Measurements from ENCODE around the gene SYNGR1.
"Not testable (repeated sequence)": the region's sequence is repeated elsewhere in the genome, so short reads cannot be mapped to it uniquely, and the experiment has no call there.

SYNGR1 gene

GRCh38 chr22:39411828-39412365, 62.1 kb downstream of the SYNGR1 start:
- DNase-seq: not testable (repeated sequence)

- DNase-seq: not testable (repeated sequence)
These were observed 63.4 kb downstream of the SYNGR1 start for GRCh38 chr22:39413204-39413603.

GRCh38 chr22:39414377-39414776, 64.6 kb downstream of the SYNGR1 start:
- no peak for DNase-seq

- DNase-seq: no peak
These were observed 65.1 kb downstream of the SYNGR1 start for GRCh38 chr22:39414886-39415285.

GRCh38 chr22:39415506-39415905, 65.7 kb downstream of the SYNGR1 start:
- DNase-seq: no peak

GRCh38 chr22:39416319-39416718, 66.5 kb downstream of the SYNGR1 start:
- DNase-seq: no peak

- no peak for DNase-seq
These were observed 67.8 kb downstream of the SYNGR1 start for GRCh38 chr22:39417641-39418040.

- no peak for DNase-seq
These were observed 68.9 kb downstream of the SYNGR1 start for GRCh38 chr22:39418696-39419095.

- DNase-seq: no peak
These were observed 69.3 kb downstream of the SYNGR1 start for GRCh38 chr22:39419096-39419495.

GRCh38 chr22:39419911-39420310, 70.1 kb downstream of the SYNGR1 start:
- DNase-seq: no peak

GRCh38 chr22:39421691-39422090, 71.9 kb downstream of the SYNGR1 start:
- DNase-seq: no peak

- no peak for DNase-seq
These were observed 72.3 kb downstream of the SYNGR1 start for GRCh38 chr22:39422101-39422500.

GRCh38 chr22:39422721-39423120, 72.9 kb downstream of the SYNGR1 start:
- DNase-seq: no peak

- no peak for DNase-seq
These were observed 74.2 kb downstream of the SYNGR1 start for GRCh38 chr22:39423976-39424375.

- DNase-seq: no peak
These were observed 76.7 kb downstream of the SYNGR1 start for GRCh38 chr22:39426380-39427043.

GRCh38 chr22:39427751-39428596, 78.2 kb downstream of the SYNGR1 start:
- no peak for DNase-seq

GRCh38 chr22:39428597-39429071, 78.8 kb downstream of the SYNGR1 start:
- no peak for DNase-seq

- no peak for DNase-seq
These were observed 79.4 kb downstream of the SYNGR1 start for GRCh38 chr22:39429186-39429585.

- no peak for DNase-seq
These were observed 80.3 kb downstream of the SYNGR1 start for GRCh38 chr22:39429916-39430575.

- DNase-seq: no peak
These were observed 80.9 kb downstream of the SYNGR1 start for GRCh38 chr22:39430576-39431150.

- no peak for DNase-seq
These were observed 81.5 kb downstream of the SYNGR1 start for GRCh38 chr22:39431216-39431801.

GRCh38 chr22:39431821-39432251, 82.0 kb downstream of the SYNGR1 start:
- no peak for DNase-seq
